Measurements from ENCODE around the gene SLC35F2.

SLC35F2 gene

DNA sequence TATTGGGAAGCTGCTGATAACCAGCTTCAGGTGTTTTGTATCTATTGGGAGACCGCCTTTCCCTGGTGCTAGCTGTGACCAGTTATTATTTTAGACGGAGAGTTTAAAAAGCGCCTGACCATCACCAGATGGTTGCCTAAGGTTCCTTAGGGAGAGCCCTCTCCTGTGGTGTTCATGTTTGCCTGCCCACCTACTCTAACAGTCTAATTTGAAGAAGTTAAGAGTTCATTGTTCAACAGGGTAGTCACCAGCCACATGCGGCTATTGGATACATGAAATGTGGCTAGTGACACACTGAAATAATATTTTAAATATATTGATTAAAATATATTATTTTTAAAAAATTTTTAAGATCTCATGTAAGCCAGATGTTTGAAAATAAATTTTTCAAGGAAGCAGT is 75.5 kb downstream of the SLC35F2 start:
- TF ChIP-seq, protein P1, sequence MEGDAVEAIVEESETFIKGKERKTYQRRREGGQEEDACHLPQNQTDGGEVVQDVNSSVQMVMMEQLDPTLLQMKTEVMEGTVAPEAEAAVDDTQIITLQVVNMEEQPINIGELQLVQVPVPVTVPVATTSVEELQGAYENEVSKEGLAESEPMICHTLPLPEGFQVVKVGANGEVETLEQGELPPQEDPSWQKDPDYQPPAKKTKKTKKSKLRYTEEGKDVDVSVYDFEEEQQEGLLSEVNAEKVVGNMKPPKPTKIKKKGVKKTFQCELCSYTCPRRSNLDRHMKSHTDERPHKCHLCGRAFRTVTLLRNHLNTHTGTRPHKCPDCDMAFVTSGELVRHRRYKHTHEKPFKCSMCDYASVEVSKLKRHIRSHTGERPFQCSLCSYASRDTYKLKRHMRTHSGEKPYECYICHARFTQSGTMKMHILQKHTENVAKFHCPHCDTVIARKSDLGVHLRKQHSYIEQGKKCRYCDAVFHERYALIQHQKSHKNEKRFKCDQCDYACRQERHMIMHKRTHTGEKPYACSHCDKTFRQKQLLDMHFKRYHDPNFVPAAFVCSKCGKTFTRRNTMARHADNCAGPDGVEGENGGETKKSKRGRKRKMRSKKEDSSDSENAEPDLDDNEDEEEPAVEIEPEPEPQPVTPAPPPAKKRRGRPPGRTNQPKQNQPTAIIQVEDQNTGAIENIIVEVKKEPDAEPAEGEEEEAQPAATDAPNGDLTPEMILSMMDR (IDR thresholded peaks at IDR 0.05; ENCODE audit: control extremely low read depth, extremely low read depth, low read depth, missing control alignments) = no peak
- ChIA-PET CTCF (interaction anchor here (2.5 kb wide), 1 partner anchor 11 kb away, joined by 8 read pairs; no protein-coding TSS in a partner anchor), POLR2A (no interaction called here)
- DNase-seq (ENCODE audit: extremely low spot score) = no peak

DNA sequence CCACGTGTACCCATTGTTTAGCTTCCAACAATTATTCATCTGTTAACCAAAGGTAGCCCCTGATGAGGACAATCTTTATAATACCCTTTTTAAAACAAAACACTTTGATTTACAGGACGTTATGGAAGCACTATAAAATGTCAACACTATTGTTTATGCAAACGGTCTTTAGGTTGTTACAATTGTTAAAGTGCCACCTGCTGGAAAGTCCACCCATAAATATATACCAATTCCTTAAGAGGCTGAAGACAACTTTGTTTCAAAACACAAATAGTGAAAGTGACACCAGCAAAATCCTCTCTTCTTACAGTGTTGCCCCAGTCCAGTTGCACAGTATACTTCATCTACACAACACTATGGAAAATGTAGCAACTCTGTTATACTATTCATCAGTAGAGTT is 77.8 kb downstream of the SLC35F2 start:
- no peak for DNase-seq (ENCODE audit: extremely low spot score)
- ChIA-PET POLR2A (no interaction called here), CTCF (interaction anchor here (1.0 to 1.3 kb wide), 2 partner anchors 121 to 217 kb away, joined by 3 read pairs; no protein-coding TSS in a partner anchor)
- TF ChIP-seq, protein P1 (IDR thresholded peaks at IDR 0.05; ENCODE audit: control extremely low read depth, extremely low read depth, low read depth, missing control alignments) = no peak

DNA sequence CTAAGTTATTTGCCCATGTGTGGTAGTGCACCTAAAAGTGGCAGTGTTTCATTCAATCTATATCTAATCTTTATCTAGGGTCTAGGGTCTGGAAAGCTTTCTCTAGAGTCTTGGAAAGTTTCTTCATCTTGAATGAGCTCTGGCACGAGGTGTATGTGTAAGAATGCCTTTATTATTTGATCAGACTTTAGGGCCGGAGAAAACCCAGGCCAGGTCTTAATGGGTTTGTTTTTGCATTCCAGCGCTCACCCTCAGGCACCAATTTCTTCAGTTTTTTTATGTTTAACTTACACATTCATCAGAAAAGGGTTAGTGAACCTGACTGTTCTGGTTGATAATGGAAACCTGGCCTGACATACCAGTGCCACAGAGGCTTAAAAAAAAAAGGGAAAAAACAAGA is 78.5 kb downstream of the SLC35F2 start:
- TF ChIP-seq, protein P1 (IDR thresholded peaks at IDR 0.05; ENCODE audit: control extremely low read depth, extremely low read depth, low read depth, missing control alignments) = no peak
- CTCF ChIA-PET = interaction anchor here (1.0 to 3.2 kb wide), 3 partner anchors 12 to 217 kb away, joined by 3 to 12 read pairs (median 3); no protein-coding TSS in a partner anchor
- DNase-seq (ENCODE audit: extremely low spot score) = no peak
- POLR2A ChIA-PET = no interaction called here

DNA sequence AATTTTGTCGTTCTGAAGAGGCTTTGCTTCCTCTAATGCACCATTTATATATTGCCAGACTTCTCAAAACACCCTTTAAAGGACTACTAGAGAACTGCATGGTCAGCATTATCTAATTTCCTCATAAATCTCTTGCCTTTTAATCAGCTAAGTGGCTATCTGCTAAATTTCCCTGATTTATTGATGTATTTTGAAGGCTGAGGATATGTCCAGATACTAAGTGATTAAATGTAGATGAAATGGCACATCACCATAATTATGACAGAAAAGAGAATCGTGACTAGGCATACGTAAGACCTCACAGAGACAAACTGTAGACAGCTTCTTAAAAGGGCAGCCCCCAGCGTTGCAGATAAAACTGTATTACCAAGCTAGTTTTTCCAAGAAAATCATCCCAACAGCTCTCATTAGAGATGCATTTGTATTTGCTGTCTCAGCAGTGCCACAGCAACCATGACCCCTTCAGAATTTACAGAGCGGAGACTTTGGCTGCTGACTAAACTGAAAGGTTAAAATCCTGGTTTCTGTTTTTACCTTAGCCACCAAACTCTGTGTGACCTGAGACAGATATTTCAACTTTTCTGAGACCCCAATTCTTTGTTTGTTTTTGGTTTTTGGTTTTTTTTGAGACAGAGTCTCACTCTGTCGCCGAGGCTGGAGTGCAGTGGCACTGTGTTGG is 79.6 kb downstream of the SLC35F2 start:
- ChIA-PET CTCF (interaction anchor here (0.6 to 3.2 kb wide), 4 partner anchors 8 to 216 kb away, joined by 3 to 12 read pairs (median 4); no protein-coding TSS in a partner anchor), POLR2A (no interaction called here)
- TF ChIP-seq, protein P1 (IDR thresholded peaks at IDR 0.05; ENCODE audit: control extremely low read depth, extremely low read depth, low read depth, missing control alignments) = no peak
- no peak for DNase-seq (ENCODE audit: extremely low spot score)

DNA sequence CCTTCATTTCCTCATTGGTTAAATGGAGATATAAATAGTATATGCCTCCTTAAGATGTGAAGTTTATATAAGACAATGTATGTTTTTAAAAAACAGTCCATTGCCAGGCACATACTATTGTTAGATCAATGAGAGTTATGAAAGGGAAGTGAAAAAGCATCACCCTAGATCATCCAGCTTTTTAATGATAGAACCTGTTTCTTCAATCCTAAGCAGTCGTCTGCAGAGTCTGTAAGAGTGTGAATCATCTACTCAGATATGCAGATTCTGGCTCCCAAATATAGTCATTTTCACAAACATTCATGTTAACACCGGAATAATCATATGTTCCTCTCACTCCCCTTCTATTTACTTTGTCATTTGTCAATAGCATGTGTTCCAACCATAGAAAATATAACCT is 81.5 kb downstream of the SLC35F2 start:
- CTCF ChIA-PET = interaction anchor here (1.1 to 3.2 kb wide), 5 partner anchors 15 to 214 kb away, joined by 3 to 12 read pairs (median 4); no protein-coding TSS in a partner anchor
- POLR2A ChIA-PET = no interaction called here
- TF ChIP-seq, protein P1 (IDR thresholded peaks at IDR 0.05; ENCODE audit: control extremely low read depth, extremely low read depth, low read depth, missing control alignments) = no peak
- peak; percentile 47 for DNase-seq (ENCODE audit: extremely low spot score)

DNA sequence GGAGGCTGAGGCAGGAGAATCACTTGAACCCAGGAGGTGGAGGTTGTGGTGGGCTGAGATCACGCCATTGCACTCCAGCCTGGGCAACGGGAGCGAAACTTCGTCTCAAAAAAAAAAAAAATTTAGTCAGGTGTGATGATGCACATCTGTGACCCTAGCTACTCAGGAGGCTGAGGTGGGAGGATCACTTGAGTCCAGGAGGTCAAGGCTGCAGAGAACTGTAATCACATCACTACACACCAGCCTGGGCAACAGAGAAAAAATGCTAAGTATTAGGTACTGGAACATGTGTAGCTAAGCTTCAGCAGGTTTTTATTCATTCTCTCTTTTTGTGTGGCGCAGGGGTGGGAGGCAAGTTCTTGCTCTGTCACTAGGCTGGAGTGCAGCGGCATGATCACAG is 82.5 kb downstream of the SLC35F2 start:
- DNase-seq (ENCODE audit: extremely low spot score) = no peak
- TF ChIP-seq, protein P1 (IDR thresholded peaks at IDR 0.05; ENCODE audit: control extremely low read depth, extremely low read depth, low read depth, missing control alignments) = no peak
- ChIA-PET POLR2A (no interaction called here), CTCF (interaction anchor here (1.1 to 1.7 kb wide), 3 partner anchors 10 to 199 kb away, joined by 3 to 4 read pairs (median 3); no protein-coding TSS in a partner anchor)
